HG03045 (cell line): ENCODE results near the gene CECR2.
"Not testable (repeated sequence)": the region's sequence is repeated elsewhere in the genome, so short reads cannot be mapped to it uniquely, and the experiment has no call there.

ENCODE experiments used
- ATAC-seq: cut with Tn5 transposase; IDR thresholded peaks from one replicate; pipeline ENCODE4 v1.9.1; 2021; ENCODE audit warnings: mild to moderate bottlenecking, moderate library complexity; ENCODE audit not compliant: unreplicated experiment

Gene CECR2

GRCh38 chr22:17562906-17563870 is 193.9 kb downstream of the CECR2 start, which contains the start of gene SLC25A18:
Gene SLC25A18 (plus strand): TSS chr22:17563498. CDS start chr22:17579945, 16,447 bp downstream.
- no peak for ATAC-seq

DNA sequence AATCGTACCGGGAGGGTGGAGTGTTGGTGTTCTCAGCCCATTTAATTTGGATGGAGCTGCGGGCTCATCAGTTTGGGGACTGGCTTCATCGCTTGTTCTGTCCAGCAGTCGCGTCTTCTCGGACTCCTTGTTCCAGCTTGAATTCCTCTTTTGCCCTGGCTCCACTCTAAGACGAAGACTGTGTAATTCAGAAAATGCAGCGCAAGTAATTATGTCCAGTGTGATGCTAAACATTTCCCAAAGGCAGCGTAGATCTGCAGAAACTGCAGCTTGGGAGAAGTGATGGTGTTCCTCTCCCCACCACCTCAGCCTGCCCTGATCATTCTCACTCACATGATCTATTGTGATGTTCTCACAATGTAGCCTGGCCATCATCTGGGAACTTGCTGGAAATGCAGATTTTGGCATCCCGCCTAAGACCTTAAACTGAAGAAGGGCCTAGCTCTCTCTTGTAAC is 194.7 kb downstream of the CECR2 start:
- no peak for ATAC-seq

DNA sequence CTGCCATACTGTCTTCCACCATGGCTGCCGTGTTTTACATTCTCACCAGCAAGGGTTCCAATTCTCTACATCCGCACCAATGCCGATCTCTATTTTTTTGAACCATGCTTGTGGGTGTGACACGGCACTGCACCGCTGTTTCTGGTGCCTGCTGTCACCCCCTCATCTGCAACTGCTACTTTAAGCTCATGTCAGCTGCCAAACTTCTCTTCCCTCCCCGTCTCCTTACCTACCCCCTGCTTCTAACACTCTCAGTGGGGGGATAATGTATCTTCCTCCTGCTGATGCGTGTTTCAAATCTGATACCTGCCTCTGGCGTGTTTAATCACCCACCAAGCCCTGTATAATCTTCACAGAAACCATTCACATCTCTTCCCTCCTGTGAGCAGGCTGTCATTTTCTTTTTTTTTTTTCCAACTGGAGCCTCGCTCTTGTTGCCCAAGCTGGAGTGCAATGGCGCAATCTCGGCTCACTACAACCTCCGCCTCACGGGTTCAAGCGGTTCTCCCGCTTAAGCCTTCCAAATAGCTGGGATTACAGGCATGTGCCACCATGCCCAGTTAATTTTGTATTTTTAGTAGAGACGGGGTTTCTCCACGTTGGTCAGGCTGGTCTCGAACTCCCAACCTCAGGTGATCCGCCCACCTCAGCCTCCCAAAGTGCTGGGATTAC is 196.9 kb downstream of the CECR2 start:
- not testable (repeated sequence) for ATAC-seq

- no peak for ATAC-seq
Measured at GRCh38 chr22:17566776-17567175, 197.5 kb downstream of the CECR2 start.

GRCh38 chr22:17569971-17570511 is 200.8 kb downstream of the CECR2 start:
- no peak for ATAC-seq

- no peak for ATAC-seq
Measured at GRCh38 chr22:17570851-17571631, 201.8 kb downstream of the CECR2 start.

GRCh38 chr22:17575151-17575550 is 205.9 kb downstream of the CECR2 start:
- ATAC-seq = no peak

GRCh38 chr22:17575681-17576080 is 206.4 kb downstream of the CECR2 start:
- no peak for ATAC-seq

- no peak for ATAC-seq
Measured at GRCh38 chr22:17576470-17576869, 207.2 kb downstream of the CECR2 start.

DNA sequence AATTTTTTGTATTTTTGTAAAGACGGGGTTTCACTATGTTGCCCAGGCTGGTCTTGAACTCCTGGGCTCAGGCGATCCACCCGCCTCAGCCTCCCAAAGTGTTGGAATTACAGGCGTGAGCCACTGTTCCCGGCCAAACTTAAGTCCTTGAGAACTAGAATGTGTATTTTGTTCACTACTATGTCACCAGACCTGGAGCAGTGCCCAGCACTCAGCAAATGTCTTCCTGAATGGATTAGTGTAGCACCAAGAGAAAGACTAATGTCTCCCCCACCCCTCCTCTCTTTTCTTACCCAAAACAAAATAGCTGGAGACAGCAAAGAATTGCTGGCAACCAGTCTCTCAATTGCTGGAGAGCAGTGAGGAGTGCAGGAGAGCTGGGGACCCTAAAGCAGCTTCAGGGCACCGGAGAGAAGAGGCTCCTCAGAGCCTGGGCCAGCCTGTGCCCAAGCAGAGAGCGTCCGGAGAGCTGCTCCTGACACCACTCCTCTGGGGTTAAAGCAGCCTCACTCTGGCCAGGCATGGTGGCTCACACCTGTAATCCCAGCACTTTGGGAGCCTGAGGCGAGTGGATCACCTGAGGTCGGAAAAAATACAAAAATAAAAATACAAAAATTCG is 209.0 kb downstream of the CECR2 start:
- no peak for ATAC-seq

DNA sequence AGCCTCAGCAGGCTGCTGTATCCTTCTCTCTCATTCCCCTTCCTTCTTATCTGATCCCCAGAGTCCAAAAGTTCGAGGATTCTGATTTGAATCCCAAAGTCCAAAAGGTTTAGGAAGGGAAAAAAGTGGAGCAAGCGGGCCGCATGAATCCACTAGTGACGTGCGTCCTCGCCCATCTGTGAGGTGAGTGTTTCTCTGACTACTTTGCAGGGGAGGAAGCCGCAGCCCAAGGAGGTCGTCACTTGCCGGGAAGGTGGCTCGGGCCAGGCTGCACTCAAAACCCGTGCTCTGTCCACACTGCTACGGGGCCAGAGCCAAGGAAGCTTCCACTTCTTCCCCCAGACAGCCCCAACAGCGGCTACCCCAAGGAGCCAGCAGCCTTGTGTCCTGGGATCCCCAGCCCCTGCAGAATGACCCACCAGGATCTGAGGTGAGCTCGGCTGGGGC is 210.3 kb downstream of the CECR2 start:
- no peak for ATAC-seq

DNA sequence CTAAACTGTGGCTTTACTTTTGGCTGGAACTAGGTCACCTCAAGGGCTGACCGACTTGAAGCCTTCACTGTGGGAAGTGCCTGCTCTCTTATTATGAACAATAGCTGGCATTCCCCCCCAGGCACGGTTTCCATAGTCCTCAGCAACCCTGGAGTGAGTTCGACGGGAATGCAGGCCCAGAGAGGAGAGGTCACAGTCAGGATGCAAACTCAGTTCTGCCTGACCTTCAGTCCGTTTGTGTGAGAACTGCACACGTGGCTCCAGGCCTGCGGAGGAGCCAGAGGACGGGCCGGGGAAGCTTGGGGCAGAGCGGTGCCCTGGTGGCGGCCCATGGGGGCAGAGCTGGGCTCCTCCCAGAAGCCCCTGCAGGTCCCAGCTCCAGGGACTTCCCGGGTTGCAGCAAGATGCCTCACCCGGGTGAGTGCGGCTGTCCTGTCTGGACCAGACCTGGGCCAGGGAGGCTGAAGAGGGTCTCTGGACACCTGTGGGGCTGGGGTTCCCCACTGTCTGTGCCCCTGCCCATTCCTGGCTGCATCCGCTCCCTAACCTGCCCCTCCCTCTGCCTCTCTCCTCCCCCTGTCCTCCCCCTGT is 211.3 kb downstream of the CECR2 start:
- ATAC-seq = no peak

- no peak for ATAC-seq
Measured at GRCh38 chr22:17581056-17581455, 211.8 kb downstream of the CECR2 start.

- no peak for ATAC-seq
Measured at GRCh38 chr22:17581631-17582030, 212.4 kb downstream of the CECR2 start.

GRCh38 chr22:17583151-17583550 is 213.9 kb downstream of the CECR2 start:
- ATAC-seq = no peak

DNA sequence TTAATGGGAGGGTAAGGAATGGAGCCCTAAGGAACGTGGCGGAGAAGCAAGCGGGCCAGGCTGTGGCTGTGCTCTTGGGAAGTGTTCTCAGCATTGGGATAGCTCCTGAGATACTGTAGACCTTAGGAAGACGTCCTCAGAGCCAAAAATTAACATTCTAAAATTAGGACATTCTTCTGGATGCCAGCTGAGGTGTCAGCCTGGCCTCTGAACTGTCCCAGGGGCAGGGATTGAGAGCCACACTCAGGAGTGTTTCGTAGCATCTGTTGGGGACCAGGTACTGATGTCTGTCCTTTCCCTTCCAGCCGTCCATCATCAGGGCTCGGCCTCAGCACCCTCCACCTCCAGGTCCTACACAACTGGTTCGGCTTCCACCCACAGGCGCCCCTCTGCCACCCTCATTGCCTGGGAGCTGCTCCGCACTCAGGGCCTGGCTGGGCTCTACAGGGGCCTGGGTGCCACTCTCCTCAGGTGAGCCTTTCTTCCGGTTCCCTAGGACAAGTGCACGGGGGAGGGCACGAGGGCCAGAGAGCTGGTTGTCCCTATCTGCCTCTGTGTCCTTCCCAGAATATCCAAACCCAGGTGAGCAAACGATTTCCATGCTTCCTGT is 217.7 kb downstream of the CECR2 start:
- ATAC-seq = no peak

- ATAC-seq = no peak
Measured at GRCh38 chr22:17587629-17588028, 218.4 kb downstream of the CECR2 start.

GRCh38 chr22:17588606-17589005 is 219.3 kb downstream of the CECR2 start:
- no peak for ATAC-seq

DNA sequence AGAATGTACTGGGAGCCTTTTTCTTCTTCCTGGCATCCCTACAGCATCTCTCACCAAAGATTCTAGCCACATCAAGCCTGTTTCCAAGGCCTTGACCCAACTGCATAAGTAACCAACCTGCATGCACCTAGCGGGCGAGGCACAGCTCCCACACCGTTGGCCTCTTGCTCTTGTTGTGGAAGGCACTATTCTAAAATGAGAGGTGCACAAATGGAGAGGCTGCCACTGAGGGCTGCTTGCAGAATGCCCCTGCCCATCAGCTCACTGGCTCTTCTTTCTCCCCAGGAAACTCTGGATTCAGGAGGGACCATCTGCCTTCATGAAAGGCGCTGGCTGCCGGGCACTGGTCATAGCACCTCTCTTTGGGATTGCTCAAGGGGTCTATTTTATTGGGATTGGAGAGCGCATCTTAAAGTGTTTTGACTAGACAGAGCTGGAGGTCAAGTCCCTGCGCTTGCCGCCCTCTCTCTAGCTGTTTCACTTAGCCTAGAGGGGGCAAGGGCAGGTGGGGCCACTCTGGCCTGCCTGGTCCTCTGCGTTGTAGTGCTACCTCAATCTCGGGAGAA is 220.6 kb downstream of the CECR2 start:
- no peak for ATAC-seq
